ENCODE measurements around the gene KCNC4. TPM values are rescaled to one million over a fixed set of nuclear protein-coding genes. Genes with fewer than 3 reads are reported as not detected.

KCNC4 gene
- polyA plus RNA-seq, 2 donors = 1.8 to 1.9 TPM

DNA sequence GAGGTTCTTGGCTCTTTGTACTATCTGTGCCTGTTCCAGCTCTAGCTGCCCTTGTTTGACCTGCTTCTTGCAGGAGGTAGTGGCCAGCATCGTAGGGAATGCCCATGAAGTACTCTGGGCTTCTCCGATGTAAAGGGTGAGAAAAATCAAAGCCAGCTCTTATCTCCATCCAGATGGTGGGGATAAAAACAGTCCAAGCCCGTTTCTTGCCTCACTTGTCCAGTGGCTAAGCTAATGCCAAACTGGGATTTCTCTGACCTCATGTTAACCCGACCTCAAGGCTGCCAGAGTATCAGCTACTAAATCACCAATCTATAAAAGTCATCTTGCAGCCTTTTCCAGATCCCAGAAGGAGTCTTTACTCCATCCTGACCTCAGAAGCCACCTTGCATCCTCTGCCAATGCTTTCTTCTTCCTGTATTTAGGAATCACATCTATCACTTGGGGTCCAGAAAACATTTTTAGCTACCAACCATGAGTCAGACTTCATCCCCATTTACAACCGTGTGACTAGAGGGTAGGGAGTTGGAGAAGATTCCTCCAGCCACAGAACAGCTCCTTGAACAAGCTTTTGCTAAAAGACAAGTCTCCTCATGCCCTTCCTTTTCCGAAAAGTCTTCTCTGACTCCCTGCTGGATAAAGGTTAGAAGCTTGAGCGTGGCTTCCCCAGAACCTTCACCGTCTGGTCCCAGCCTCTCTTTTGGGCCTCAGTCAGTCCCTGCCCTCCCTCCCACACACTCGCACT, 35.9 kb downstream of the KCNC4 start:
- Histone ChIP-seq H3K9me3 (ENCODE audit: control insufficient read depth in 2 of 2, insufficient read depth in 1 of 2, low read depth in 1 of 2, low read length in 1 of 2) (no peaks in the 10 kb centered on the region), H3K4me3 (ENCODE audit: low read depth in 1 of 2, low read length in 2 of 2) (no peak overlapping the region), H3K4me1 (ENCODE audit: control insufficient read depth in 2 of 2, insufficient read depth in 2 of 2, low read length in 1 of 2) (peaks cover 6 to 10% of the 10 kb centered on the region in 2 donors), H3K27ac (ENCODE audit: low read depth in 2 of 2, low read length in 1 of 2) (no peak overlapping the region), H3K36me3 (ENCODE audit: control insufficient read depth in 2 of 2, insufficient read depth in 2 of 2, low read length in 1 of 2) (no peaks in the 10 kb centered on the region), H3K27me3 (ENCODE audit: control insufficient read depth in 1 of 2, insufficient read depth in 2 of 2, low read length in 2 of 2) (no peaks in the 10 kb centered on the region)
- 51 to 67% methylated on average over 9 of the region's 9 CpGs for WGBS, 2 donors

DNA sequence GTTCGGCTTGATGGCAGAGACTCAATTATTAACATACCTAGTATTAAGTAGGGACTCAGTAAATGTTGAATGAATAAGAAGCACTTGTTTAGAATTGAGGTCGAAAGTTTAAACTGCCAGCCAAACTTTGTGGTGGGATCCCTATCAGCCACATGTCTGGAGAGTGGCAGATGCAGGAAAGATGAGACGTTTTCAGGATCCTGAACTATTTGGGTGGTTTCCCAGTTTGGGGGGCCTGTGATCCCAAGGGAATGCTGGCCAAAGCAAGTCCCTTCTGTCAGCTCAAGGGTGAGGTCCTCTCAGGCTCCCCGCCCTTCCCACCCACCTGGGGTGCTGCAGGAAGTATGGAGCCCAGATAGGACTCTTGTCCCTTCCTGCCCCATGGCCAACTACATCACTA, 38.6 kb downstream of the KCNC4 start:
- no peaks in the 10 kb centered on the region for H3K9me3 ChIP-seq (ENCODE audit: control insufficient read depth in 2 of 2, insufficient read depth in 1 of 2, low read depth in 1 of 2, low read length in 1 of 2)
- WGBS, 2 donors = 78 to 86% methylated on average over 4 of the region's 4 CpGs

DNA sequence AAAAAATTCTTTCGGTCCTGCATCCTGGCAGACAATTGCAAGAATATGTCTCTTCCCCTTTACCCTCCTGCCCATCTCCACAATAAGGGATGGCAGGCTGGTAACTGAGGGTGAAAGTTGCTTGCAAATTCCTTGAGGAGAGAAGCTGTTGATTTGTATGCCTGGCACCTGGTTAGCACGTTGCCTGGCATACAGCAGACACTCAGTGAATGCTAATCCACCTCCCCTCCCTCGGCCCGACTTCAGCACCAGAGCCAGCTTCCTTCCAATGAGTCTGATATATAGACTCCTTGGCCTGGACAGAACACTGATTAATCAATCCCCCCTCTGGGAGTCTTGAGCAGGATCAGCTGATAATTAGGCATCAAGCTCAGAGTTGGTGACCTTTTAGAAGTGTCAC, 39.1 kb downstream of the KCNC4 start:
- WGBS, 2 donors = 78 to 82% methylated on average over 4 of the region's 4 CpGs

More for the DNA sequence above, 38.6 kb downstream of the KCNC4 start:
- Histone ChIP-seq H3K36me3 (ENCODE audit: control insufficient read depth in 2 of 2, insufficient read depth in 2 of 2, low read length in 1 of 2) (no peaks in the 10 kb centered on the region), H3K4me3 (ENCODE audit: low read depth in 1 of 2, low read length in 2 of 2) (no peak overlapping the region), H3K27ac (ENCODE audit: low read depth in 2 of 2, low read length in 1 of 2) (no peak overlapping the region), H3K4me1 (ENCODE audit: control insufficient read depth in 2 of 2, insufficient read depth in 2 of 2, low read length in 1 of 2) (no peaks in the 10 kb centered on the region), H3K27me3 (ENCODE audit: control insufficient read depth in 1 of 2, insufficient read depth in 2 of 2, low read length in 2 of 2) (no peaks in the 10 kb centered on the region)

DNA sequence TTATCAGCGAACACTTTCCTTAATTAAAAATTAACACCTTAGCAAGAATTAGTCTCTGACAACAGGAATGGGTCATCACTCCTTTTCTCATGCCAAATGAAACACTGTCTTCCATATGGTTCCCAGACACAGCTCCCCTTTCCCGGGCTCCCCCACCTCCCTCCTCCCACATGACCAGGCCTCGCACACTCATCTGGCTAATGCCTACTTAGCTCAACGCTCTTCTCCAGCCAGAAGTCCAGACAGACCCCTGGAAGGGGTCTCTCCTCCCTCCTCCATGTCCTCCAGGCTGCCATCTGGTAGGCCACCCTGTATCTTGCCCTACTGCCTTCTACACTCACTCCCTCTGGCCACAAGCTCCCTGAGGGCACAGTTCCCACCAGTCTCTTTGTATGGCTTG, 39.9 kb downstream of the KCNC4 start:
- Histone ChIP-seq H3K4me3 (ENCODE audit: low read depth in 1 of 2, low read length in 2 of 2) (no peak overlapping the region), H3K27me3 (ENCODE audit: control insufficient read depth in 1 of 2, insufficient read depth in 2 of 2, low read length in 2 of 2) (no peaks in the 10 kb centered on the region), H3K4me1 (ENCODE audit: control insufficient read depth in 2 of 2, insufficient read depth in 2 of 2, low read length in 1 of 2) (no peaks in the 10 kb centered on the region), H3K36me3 (ENCODE audit: control insufficient read depth in 2 of 2, insufficient read depth in 2 of 2, low read length in 1 of 2) (no peaks in the 10 kb centered on the region), H3K27ac (ENCODE audit: low read depth in 2 of 2, low read length in 1 of 2) (no peak overlapping the region), H3K9me3 (ENCODE audit: control insufficient read depth in 2 of 2, insufficient read depth in 1 of 2, low read depth in 1 of 2, low read length in 1 of 2) (no peaks in the 10 kb centered on the region)
- 80 to 94% methylated on average over 4 of the region's 4 CpGs for WGBS, 2 donors

More for the DNA sequence above, 39.1 kb downstream of the KCNC4 start:
- Histone ChIP-seq H3K4me3 (ENCODE audit: low read depth in 1 of 2, low read length in 2 of 2) (no peak overlapping the region), H3K9me3 (ENCODE audit: control insufficient read depth in 2 of 2, insufficient read depth in 1 of 2, low read depth in 1 of 2, low read length in 1 of 2) (no peaks in the 10 kb centered on the region), H3K27ac (ENCODE audit: low read depth in 2 of 2, low read length in 1 of 2) (no peak overlapping the region), H3K4me1 (ENCODE audit: control insufficient read depth in 2 of 2, insufficient read depth in 2 of 2, low read length in 1 of 2) (no peaks in the 10 kb centered on the region), H3K27me3 (ENCODE audit: control insufficient read depth in 1 of 2, insufficient read depth in 2 of 2, low read length in 2 of 2) (no peaks in the 10 kb centered on the region), H3K36me3 (ENCODE audit: control insufficient read depth in 2 of 2, insufficient read depth in 2 of 2, low read length in 1 of 2) (no peaks in the 10 kb centered on the region)

DNA sequence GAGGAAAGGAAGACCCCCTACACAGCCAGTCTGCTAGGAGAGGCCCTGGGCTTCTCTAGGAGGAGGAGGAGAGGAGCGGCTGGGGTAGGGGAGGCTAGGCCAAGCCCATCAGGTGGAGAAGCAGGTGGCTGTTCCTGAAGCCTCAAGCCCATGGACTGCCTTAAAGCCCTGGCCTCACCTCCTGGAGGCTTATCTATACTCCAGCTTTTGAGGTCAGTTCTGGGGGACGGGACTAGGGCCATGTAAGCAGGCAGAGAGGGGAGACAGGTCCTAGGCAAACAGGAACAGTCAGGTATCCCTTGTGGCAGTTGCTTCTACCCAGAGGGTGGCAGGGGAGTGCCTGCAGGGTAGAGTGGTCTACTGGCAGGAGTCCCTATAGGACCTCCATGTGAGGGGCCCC, 40.6 kb downstream of the KCNC4 start:
- Histone ChIP-seq H3K9me3 (ENCODE audit: control insufficient read depth in 2 of 2, insufficient read depth in 1 of 2, low read depth in 1 of 2, low read length in 1 of 2) (no peaks in the 10 kb centered on the region), H3K27ac (ENCODE audit: low read depth in 2 of 2, low read length in 1 of 2) (no peak overlapping the region), H3K4me3 (ENCODE audit: low read depth in 1 of 2, low read length in 2 of 2) (no peak overlapping the region), H3K36me3 (ENCODE audit: control insufficient read depth in 2 of 2, insufficient read depth in 2 of 2, low read length in 1 of 2) (no peaks in the 10 kb centered on the region), H3K27me3 (ENCODE audit: control insufficient read depth in 1 of 2, insufficient read depth in 2 of 2, low read length in 2 of 2) (no peaks in the 10 kb centered on the region), H3K4me1 (ENCODE audit: control insufficient read depth in 2 of 2, insufficient read depth in 2 of 2, low read length in 1 of 2) (no peaks in the 10 kb centered on the region)
- 54 to 92% methylated on average over 2 of the region's 2 CpGs for WGBS, 2 donors

DNA sequence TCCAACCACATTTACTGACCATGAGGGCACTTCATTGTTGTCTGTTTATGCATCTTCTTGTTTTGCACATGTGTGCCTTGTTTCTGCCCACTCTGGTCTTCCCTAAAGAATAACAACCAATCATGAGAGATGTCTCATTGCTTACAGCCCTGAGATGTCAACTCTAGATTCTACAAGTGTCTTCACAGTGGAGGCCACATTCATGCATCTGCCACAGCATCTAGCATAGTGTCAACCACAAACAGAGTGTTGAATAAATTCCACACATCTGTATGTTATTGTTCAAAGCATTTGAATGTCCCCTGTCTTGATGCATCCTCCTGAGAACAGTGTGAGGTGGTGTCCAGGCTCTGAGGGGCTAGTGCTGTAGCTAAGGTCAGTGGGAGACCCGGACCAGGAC, 43.1 kb downstream of the KCNC4 start:
- no peaks in the 10 kb centered on the region for H3K36me3 ChIP-seq (ENCODE audit: control insufficient read depth in 2 of 2, insufficient read depth in 2 of 2, low read length in 1 of 2)
- no peaks in the 10 kb centered on the region for H3K27me3 ChIP-seq (ENCODE audit: control insufficient read depth in 1 of 2, insufficient read depth in 2 of 2, low read length in 2 of 2)
- H3K4me1 ChIP-seq (ENCODE audit: control insufficient read depth in 2 of 2, insufficient read depth in 2 of 2, low read length in 1 of 2) = no peaks in the 10 kb centered on the region
- H3K27ac ChIP-seq (ENCODE audit: low read depth in 2 of 2, low read length in 1 of 2) = no peak overlapping the region
- H3K9me3 ChIP-seq (ENCODE audit: control insufficient read depth in 2 of 2, insufficient read depth in 1 of 2, low read depth in 1 of 2, low read length in 1 of 2) = no peaks in the 10 kb centered on the region
- 91 to 100% methylated on average over 1 of the region's 1 CpG for WGBS, 2 donors
- no peak overlapping the region for H3K4me3 ChIP-seq (ENCODE audit: low read depth in 1 of 2, low read length in 2 of 2)

DNA sequence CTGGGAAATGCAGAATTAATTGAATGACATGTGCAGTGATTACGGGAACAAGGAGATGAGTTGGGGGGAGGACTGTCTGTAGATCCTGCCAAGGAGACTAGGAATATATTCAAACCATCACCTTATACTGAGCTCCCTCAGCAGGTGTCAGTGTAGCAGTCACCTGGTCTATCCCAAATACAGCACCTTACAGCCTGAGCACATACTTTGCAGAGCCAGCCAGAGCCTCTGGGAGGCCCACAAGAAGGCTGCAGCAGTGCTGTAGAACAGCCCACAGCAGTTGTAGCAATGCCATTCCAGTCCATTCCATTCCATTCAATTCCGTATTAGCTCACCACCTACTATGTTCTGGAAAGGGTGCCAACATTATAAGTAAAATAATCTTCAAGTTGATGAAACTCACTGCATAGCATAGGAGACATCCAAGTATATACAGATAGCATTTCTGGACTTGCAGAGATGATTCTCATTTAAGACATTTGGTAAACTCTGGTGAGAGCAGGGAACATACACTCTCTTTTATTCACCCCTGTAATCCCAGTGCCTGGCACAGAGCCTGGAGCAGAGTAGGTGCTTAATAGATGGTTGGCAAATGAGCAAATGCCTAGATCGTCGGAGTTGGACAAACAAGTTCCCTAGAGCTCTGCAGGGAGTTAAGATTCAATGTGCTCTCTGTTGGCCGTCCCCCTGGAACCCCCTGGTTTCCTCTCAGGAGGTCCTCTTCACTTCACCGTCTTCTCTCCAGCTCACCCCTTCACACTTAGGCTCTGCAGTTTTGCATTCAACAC, 44.7 kb downstream of the KCNC4 start:
- no peak overlapping the region for H3K4me3 ChIP-seq (ENCODE audit: low read depth in 1 of 2, low read length in 2 of 2)
- H3K9me3 ChIP-seq (ENCODE audit: control insufficient read depth in 2 of 2, insufficient read depth in 1 of 2, low read depth in 1 of 2, low read length in 1 of 2) = no peaks in the 10 kb centered on the region
- no peaks in the 10 kb centered on the region for H3K27me3 ChIP-seq (ENCODE audit: control insufficient read depth in 1 of 2, insufficient read depth in 2 of 2, low read length in 2 of 2)
- 63 to 70% methylated on average over 6 of the region's 6 CpGs for WGBS, 2 donors
- no peaks in the 10 kb centered on the region for H3K36me3 ChIP-seq (ENCODE audit: control insufficient read depth in 2 of 2, insufficient read depth in 2 of 2, low read length in 1 of 2)
- no peak overlapping the region for H3K27ac ChIP-seq (ENCODE audit: low read depth in 2 of 2, low read length in 1 of 2)
- no peaks in the 10 kb centered on the region for H3K4me1 ChIP-seq (ENCODE audit: control insufficient read depth in 2 of 2, insufficient read depth in 2 of 2, low read length in 1 of 2)

DNA sequence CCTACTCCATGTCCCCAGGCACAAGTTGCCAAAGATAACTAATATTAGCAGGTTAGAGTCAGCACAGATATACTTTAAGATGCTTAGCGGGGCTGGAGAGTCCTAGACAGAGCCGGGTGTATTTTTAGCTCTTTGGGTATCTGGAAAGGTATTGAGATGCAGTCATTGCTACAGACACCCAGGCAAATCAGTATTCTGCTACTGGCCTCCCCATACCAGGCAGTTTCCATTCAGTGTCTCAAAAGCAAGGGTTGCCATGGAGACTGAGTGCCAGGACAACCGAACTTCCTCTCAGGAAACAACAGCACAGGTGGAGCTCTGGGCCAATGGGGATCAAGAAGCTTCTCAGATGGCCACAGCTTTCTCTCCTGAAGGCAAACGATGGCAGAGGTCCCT, 45.3 kb downstream of the KCNC4 start:
- Histone ChIP-seq H3K27ac (ENCODE audit: low read depth in 2 of 2, low read length in 1 of 2) (no peak overlapping the region), H3K9me3 (ENCODE audit: control insufficient read depth in 2 of 2, insufficient read depth in 1 of 2, low read depth in 1 of 2, low read length in 1 of 2) (no peaks in the 10 kb centered on the region), H3K4me1 (ENCODE audit: control insufficient read depth in 2 of 2, insufficient read depth in 2 of 2, low read length in 1 of 2) (no peaks in the 10 kb centered on the region), H3K36me3 (ENCODE audit: control insufficient read depth in 2 of 2, insufficient read depth in 2 of 2, low read length in 1 of 2) (no peaks in the 10 kb centered on the region), H3K27me3 (ENCODE audit: control insufficient read depth in 1 of 2, insufficient read depth in 2 of 2, low read length in 2 of 2) (no peaks in the 10 kb centered on the region), H3K4me3 (ENCODE audit: low read depth in 1 of 2, low read length in 2 of 2) (no peak overlapping the region)
- WGBS, 2 donors = 63 to 68% methylated on average over 4 of the region's 4 CpGs

DNA sequence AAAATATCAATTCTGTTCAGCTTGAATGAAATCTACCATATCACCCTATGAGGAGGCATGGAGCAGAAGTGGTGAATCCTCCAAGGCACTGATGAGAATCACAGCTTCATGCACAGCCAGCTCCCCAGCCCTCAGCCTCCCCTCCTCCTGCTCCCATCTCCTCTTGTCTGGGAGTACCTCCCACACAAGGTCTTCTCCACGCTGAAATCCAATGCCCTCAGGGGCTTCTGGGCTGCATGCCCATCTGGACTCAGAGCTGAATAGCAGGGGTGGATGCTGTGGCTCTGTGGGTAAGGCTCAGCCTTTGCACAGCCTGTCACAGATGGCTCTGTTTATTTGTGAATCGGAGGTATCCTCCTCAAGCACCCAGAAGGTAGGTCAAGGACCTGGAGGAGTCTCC, 48.6 kb downstream of the KCNC4 start:
- Histone ChIP-seq H3K27me3 (ENCODE audit: control insufficient read depth in 1 of 2, insufficient read depth in 2 of 2, low read length in 2 of 2) (no peaks in the 10 kb centered on the region), H3K4me3 (ENCODE audit: low read depth in 1 of 2, low read length in 2 of 2) (no peak overlapping the region), H3K9me3 (ENCODE audit: control insufficient read depth in 2 of 2, insufficient read depth in 1 of 2, low read depth in 1 of 2, low read length in 1 of 2) (no peaks in the 10 kb centered on the region), H3K36me3 (ENCODE audit: control insufficient read depth in 2 of 2, insufficient read depth in 2 of 2, low read length in 1 of 2) (no peaks in the 10 kb centered on the region), H3K27ac (ENCODE audit: low read depth in 2 of 2, low read length in 1 of 2) (no peak overlapping the region), H3K4me1 (ENCODE audit: control insufficient read depth in 2 of 2, insufficient read depth in 2 of 2, low read length in 1 of 2) (no peaks in the 10 kb centered on the region)
- 38 to 49% methylated on average over 2 of the region's 2 CpGs for WGBS, 2 donors

DNA sequence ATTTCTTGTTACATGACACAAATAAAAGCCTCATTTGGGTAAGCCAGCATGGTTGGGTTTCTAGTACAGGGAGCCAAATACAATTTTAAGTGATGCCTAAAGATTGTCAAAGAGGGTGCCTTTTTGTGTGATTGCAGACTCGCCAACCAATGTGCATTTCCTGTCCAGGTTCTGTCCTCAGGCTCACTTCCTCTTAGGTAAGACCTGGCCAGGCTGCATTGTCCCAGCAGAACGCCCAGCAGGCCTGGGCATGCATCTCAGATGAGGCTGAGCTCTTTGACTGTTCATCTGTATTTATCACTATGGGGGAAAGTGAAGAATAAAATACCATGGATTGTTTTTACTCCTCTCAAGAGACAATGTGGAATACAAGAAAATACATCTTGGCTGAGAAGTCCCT, 49.7 kb downstream of the KCNC4 start:
- no peaks in the 10 kb centered on the region for H3K4me1 ChIP-seq (ENCODE audit: control insufficient read depth in 2 of 2, insufficient read depth in 2 of 2, low read length in 1 of 2)
- H3K4me3 ChIP-seq (ENCODE audit: low read depth in 1 of 2, low read length in 2 of 2) = no peak overlapping the region
- no peak overlapping the region for H3K27ac ChIP-seq (ENCODE audit: low read depth in 2 of 2, low read length in 1 of 2)
- no peaks in the 10 kb centered on the region for H3K9me3 ChIP-seq (ENCODE audit: control insufficient read depth in 2 of 2, insufficient read depth in 1 of 2, low read depth in 1 of 2, low read length in 1 of 2)
- no peaks in the 10 kb centered on the region for H3K36me3 ChIP-seq (ENCODE audit: control insufficient read depth in 2 of 2, insufficient read depth in 2 of 2, low read length in 1 of 2)
- WGBS, 2 donors = 34 to 39% methylated on average over 2 of the region's 2 CpGs
- no peaks in the 10 kb centered on the region for H3K27me3 ChIP-seq (ENCODE audit: control insufficient read depth in 1 of 2, insufficient read depth in 2 of 2, low read length in 2 of 2)
